GM12873 (cell line): ENCODE results near the gene MAP1LC3B2.

Source experiments
- TF ChIP-seq, protein P1 (sequence below): IDR thresholded peaks from 2 replicates; pipeline ENCODE4 v1.5.1; 2012; ENCODE audit warnings: low read depth, mild to moderate bottlenecking, moderate library complexity, low read length, control low read depth; ENCODE audit not compliant: insufficient read depth; ENCODE audit errors: missing control alignments

MAP1LC3B2 gene

DNA sequence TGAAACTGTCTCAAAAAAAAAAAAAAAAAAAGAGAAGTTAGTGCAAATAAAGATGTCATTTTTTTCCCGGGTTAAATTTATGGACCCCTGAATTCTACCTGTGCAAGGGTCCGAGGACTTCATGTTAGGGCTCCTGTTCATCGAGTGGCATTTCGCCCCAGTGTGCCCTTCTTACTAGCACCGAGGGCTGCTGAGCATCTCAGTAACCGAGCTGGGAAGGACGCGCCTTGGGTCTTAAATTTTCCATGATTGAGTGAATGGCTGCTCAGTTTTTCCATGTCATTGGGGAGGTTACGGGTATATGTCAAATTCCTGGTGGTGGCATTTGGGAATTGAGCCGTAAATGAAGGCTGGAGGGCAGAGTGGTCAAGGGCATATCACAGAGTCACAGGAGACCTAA is 34.9 kb upstream of the MAP1LC3B2 start:
- TF ChIP-seq, protein P1, sequence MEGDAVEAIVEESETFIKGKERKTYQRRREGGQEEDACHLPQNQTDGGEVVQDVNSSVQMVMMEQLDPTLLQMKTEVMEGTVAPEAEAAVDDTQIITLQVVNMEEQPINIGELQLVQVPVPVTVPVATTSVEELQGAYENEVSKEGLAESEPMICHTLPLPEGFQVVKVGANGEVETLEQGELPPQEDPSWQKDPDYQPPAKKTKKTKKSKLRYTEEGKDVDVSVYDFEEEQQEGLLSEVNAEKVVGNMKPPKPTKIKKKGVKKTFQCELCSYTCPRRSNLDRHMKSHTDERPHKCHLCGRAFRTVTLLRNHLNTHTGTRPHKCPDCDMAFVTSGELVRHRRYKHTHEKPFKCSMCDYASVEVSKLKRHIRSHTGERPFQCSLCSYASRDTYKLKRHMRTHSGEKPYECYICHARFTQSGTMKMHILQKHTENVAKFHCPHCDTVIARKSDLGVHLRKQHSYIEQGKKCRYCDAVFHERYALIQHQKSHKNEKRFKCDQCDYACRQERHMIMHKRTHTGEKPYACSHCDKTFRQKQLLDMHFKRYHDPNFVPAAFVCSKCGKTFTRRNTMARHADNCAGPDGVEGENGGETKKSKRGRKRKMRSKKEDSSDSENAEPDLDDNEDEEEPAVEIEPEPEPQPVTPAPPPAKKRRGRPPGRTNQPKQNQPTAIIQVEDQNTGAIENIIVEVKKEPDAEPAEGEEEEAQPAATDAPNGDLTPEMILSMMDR = no peak

DNA sequence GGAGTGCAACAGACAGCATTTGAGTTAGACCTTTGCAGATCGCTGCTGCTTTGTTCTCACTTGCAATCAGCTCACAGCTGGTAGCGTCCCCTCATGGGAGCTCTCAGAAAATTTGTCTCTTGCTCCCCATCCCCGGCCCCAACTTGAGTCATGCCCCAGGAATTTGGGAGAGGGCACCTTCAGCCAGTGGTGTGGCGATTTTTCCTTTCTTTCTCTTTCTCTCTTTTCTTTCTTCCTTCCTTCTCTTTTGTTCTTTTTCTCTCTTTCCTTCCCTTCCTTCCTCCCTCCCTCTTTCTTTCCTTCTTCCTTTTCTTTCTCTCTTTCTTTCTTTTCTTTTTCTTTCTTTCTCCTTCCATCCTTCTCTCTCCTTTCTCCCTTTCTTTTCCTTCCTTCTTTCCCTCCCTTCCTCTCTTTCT is 34.2 kb upstream of the MAP1LC3B2 start:
- TF ChIP-seq, protein P1 = no peak

DNA sequence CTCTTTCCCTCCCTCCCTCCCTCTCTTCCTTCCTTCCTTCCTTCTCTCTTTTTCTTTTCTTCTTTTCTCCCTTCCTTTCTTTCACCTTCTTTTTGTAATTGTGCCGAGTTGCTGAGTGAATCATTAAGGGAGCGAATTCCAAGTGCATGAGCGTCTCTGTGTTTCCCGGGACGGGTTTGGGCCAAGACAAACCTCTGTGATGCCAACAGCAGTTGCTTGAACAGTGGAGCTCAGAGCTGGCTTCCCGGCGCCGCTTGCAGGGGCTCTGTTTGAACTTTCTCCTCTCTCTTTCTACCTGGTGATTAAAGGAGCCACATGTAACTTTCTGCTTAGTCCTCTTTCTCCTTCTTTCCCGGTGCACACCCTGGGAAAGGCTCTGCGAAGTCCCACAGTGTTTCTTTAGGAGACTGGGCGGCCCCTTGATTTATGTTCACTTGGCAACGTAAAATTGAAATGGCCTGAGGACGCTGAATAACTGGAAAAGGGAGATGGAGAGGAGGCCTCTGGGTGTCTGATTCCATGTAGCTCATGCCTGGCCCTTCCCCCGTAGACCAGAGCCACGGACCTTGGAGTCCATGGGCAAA is 33.7 kb upstream of the MAP1LC3B2 start:
- TF ChIP-seq, protein P1 = no peak

DNA sequence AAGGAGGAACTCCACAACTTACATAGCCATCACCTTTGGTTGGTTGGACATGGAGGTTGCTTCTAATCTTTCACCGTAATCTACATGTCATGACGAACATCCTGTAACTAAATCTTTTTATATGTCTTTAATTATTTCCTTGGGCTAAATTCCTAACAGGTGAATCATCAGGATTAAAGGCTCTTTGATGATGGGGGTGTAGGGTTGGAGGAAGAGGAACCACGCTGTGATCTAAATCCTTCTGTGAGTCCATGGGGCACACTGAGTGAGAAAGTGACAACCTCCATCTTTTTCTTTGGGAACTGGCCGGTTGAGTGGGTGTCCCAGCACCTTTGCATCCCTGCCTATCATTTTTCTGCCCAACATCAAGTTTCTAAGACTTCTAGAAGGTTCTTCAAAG is 31.1 kb upstream of the MAP1LC3B2 start:
- TF ChIP-seq, protein P1 = no peak

DNA sequence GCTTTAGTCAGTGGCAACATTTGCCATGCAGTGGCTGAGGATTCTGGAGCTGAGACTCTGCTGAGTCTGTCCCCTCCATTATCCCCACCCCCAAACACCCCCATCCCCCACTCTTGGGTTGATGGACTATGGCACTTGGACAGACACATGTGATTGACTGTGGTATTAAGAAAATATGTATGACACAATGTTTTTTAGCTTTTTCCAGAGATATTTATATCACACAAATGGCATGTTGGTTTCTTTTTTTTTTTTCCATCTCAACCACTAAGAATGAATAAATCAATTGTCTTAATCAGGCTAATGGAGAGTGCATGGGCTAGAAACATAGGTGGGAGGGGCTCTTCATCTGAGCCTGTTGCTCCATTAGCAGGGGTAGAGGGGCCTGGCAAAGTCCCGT is 30.7 kb upstream of the MAP1LC3B2 start:
- TF ChIP-seq, protein P1 = no peak

DNA sequence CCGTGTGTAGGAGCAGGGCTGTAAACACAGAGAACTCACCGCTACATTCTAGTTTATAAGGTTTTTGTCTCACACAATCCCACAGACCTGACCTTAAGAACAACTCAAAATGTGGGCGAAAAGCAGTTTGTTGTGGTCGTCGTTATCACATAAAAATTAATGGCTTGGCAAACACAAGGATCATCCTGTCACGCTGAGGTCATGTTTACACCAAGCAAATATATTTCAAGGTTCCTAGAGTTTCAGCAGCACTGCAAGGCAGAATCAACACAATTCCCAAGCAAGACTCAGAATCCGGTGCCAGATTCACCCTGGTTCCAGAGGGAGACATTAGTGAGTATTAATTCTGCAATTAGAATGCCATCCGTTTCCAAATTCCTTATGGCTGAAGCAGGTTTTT is 30.1 kb upstream of the MAP1LC3B2 start:
- TF ChIP-seq, protein P1 = no peak

DNA sequence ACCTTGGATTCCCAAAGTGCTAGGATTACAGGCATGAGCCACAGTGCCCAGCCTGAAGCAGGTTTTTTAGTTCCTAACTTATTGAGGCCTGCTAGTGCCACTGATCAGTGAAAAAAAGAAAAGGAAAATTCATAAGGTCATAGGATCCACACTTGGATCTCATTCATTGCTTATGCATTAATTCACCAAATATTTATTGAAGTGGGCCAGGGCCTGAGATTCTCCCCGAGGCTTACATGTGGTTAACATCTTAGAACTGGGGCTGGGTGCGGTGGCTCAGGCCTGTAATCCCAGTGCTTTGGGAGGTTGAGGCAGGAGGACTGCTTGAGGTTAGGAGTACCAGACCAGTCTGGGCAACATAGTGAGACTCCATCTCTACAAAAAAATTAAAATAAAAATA is 29.5 kb upstream of the MAP1LC3B2 start:
- TF ChIP-seq, protein P1 = no peak
